ENCODE data around the gene SLC34A2. TPM values are rescaled to one million over a fixed set of nuclear protein-coding genes. Genes with fewer than 3 reads are reported as not detected.
"Not testable (repeated sequence)": the region's sequence is repeated elsewhere in the genome, so short reads cannot be mapped to it uniquely, and the experiment has no call there.

Gene SLC34A2
- total RNA-seq (under 1 TPM; 0.20 to 0.77 TPM), polyA plus RNA-seq (ENCODE audit: insufficient read length in 2 of 2) (1 to 10 TPM in 1 of 2 donors, under 1 TPM in 1; 0.38 to 1.1 TPM)
- long read RNA-seq, donor 1, result 0 reads
- long read RNA-seq, donor 2, result 0 reads
- long read RNA-seq, donor 3, result 0 reads
- long read RNA-seq, donor 4, full-length matches to known transcripts, result 26 of 172 reads
- long read RNA-seq, donor 4, partial matches to known transcripts, result 146 of 172 reads
- long read RNA-seq, donor 4, other reads (novel, unspliced or antisense), result 0 of 172 reads

- Histone ChIP-seq H3K4me1 (ENCODE audit: control insufficient read depth, insufficient read depth, low read length) (peaks cover 21% of the 10 kb centered on the region), H3K36me3 (ENCODE audit: control insufficient read depth, insufficient read depth, low read length) (no peaks in the 10 kb centered on the region), H3K9me3 (ENCODE audit: control insufficient read depth, insufficient read depth, low read length) (no peaks in the 10 kb centered on the region), H3K27ac (ENCODE audit: low read depth, low read length) (no peak within 1 kb of the TSS), H3K27me3 (ENCODE audit: control insufficient read depth, insufficient read depth, low read length) (peaks cover 44% of the 10 kb centered on the region), H3K4me3 (ENCODE audit: low read depth, low read length) (peak within 1 kb of the TSS; percentile 26)
- peak in 1 of 6 donors; percentile 23 for DNase-seq (ENCODE audit: low read depth in 4 of 6, low spot score in 6 of 6)
- WGBS (ENCODE audit: insufficient coverage), result 8% methylated on average over 71 of the region's 71 CpGs
These were observed at the start of gene SLC34A2 for GRCh38 chr4:25654971-25655963. Gene SLC34A2, plus strand, starts transcription at chr4:25655851. Its CDS starts 6,650 bp downstream, at chr4:25662501.

DNA sequence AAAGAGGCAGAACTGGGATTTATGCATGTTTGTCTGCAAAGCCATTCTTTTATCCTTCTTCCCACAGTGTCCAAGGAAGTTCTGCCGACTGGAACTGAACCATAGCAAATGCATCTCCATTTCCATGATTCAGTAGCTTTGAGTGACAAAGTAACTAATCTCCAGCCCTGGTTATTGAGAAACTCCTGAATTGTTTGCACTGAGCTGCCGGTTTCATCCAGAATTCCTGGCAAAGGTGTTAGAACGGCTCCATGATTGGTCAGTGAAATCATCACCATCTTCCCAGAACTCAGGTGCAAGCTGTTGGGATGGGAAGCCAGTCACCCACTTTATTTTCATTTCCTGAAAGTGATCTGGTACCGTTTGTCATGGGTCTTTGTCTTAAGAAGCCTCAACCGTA lies 47.0 kb upstream of the SLC34A2 start:
- WGBS (ENCODE audit: insufficient coverage), result 81% methylated on average over 5 of the region's 5 CpGs
- no peaks in the 10 kb centered on the region for H3K27me3 ChIP-seq (ENCODE audit: control insufficient read depth, insufficient read depth, low read length)
- H3K9me3 ChIP-seq (ENCODE audit: control insufficient read depth, insufficient read depth, low read length), result no peaks in the 10 kb centered on the region
- no peak for DNase-seq (ENCODE audit: low read depth in 4 of 6, low spot score in 6 of 6)
- no peak overlapping the region for H3K27ac ChIP-seq (ENCODE audit: low read depth, low read length)
- H3K36me3 ChIP-seq (ENCODE audit: control insufficient read depth, insufficient read depth, low read length), result no peaks in the 10 kb centered on the region
- no peaks in the 10 kb centered on the region for H3K4me1 ChIP-seq (ENCODE audit: control insufficient read depth, insufficient read depth, low read length)
- no peak overlapping the region for H3K4me3 ChIP-seq (ENCODE audit: low read depth, low read length)

- no peak overlapping the region for H3K27ac ChIP-seq (ENCODE audit: low read depth, low read length)
- DNase-seq (ENCODE audit: low read depth in 4 of 6, low spot score in 6 of 6), result no peak
- H3K9me3 ChIP-seq (ENCODE audit: control insufficient read depth, insufficient read depth, low read length), result no peaks in the 10 kb centered on the region
- no peaks in the 10 kb centered on the region for H3K27me3 ChIP-seq (ENCODE audit: control insufficient read depth, insufficient read depth, low read length)
- 44% methylated on average over 2 of the region's 5 CpGs for whole genome bisulfite sequencing (ENCODE audit: insufficient coverage)
- no peaks in the 10 kb centered on the region for H3K36me3 ChIP-seq (ENCODE audit: control insufficient read depth, insufficient read depth, low read length)
- no peaks in the 10 kb centered on the region for H3K4me1 ChIP-seq (ENCODE audit: control insufficient read depth, insufficient read depth, low read length)
- H3K4me3 ChIP-seq (ENCODE audit: low read depth, low read length), result no peak overlapping the region
These were observed 45.7 kb upstream of the SLC34A2 start for GRCh38 chr4:25609976-25610375.

- H3K36me3 ChIP-seq (ENCODE audit: control insufficient read depth, insufficient read depth, low read length); H3K4me1 ChIP-seq (ENCODE audit: control insufficient read depth, insufficient read depth, low read length); H3K4me3 ChIP-seq (ENCODE audit: low read depth, low read length); DNase-seq (ENCODE audit: low read depth in 4 of 6, low spot score in 6 of 6); H3K9me3 ChIP-seq (ENCODE audit: control insufficient read depth, insufficient read depth, low read length); H3K27me3 ChIP-seq (ENCODE audit: control insufficient read depth, insufficient read depth, low read length); H3K27ac ChIP-seq (ENCODE audit: low read depth, low read length): not testable (repeated sequence)
- WGBS (ENCODE audit: insufficient coverage), result 89% methylated on average over 5 of the region's 9 CpGs
These were observed 42.0 kb upstream of the SLC34A2 start for GRCh38 chr4:25613613-25614012.

DNA sequence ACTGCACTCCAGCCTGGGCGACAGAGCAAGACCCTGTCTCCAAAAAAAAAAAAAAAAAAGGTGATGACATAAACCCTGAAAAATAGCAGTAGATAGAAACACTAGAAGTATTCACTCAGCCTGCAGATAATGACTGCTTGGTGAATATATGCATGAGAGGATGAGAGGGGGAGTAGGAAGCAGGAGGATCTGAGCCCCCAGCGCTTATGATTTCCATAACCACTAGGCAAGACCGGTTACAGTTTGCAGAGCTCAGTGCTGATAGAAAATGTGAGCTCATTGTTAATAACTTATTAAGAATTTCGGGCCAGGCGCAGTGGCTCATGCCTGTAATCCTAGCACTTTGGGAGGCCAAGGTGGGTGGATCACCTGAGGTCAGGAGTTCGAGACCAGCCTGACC lies 40.8 kb upstream of the SLC34A2 start:
- H3K27me3 ChIP-seq (ENCODE audit: control insufficient read depth, insufficient read depth, low read length), result no peaks in the 10 kb centered on the region
- 93% methylated on average over 3 of the region's 6 CpGs for WGBS (ENCODE audit: insufficient coverage)
- H3K27ac ChIP-seq (ENCODE audit: low read depth, low read length), result no peak overlapping the region
- H3K36me3 ChIP-seq (ENCODE audit: control insufficient read depth, insufficient read depth, low read length), result no peaks in the 10 kb centered on the region
- no peak for DNase-seq (ENCODE audit: low read depth in 4 of 6, low spot score in 6 of 6)
- H3K9me3 ChIP-seq (ENCODE audit: control insufficient read depth, insufficient read depth, low read length), result no peaks in the 10 kb centered on the region
- H3K4me3 ChIP-seq (ENCODE audit: low read depth, low read length), result no peak overlapping the region
- H3K4me1 ChIP-seq (ENCODE audit: control insufficient read depth, insufficient read depth, low read length), result no peaks in the 10 kb centered on the region

- Histone ChIP-seq H3K4me1 (ENCODE audit: control insufficient read depth, insufficient read depth, low read length) (peaks cover 5% of the 10 kb centered on the region), H3K27ac (ENCODE audit: low read depth, low read length) (no peak overlapping the region), H3K9me3 (ENCODE audit: control insufficient read depth, insufficient read depth, low read length) (no peaks in the 10 kb centered on the region), H3K4me3 (ENCODE audit: low read depth, low read length) (no peak overlapping the region), H3K27me3 (ENCODE audit: control insufficient read depth, insufficient read depth, low read length) (no peaks in the 10 kb centered on the region), H3K36me3 (ENCODE audit: control insufficient read depth, insufficient read depth, low read length) (no peaks in the 10 kb centered on the region)
- peak in 1 of 6 donors; percentile 20 for DNase-seq (ENCODE audit: low read depth in 4 of 6, low spot score in 6 of 6)
- 5% methylated on average over 3 of the region's 15 CpGs for WGBS (ENCODE audit: insufficient coverage)
These were observed 34.4 kb upstream of the SLC34A2 start for GRCh38 chr4:25621027-25621930.

- Histone ChIP-seq H3K36me3 (ENCODE audit: control insufficient read depth, insufficient read depth, low read length) (no peaks in the 10 kb centered on the region), H3K4me3 (ENCODE audit: low read depth, low read length) (no peak overlapping the region), H3K9me3 (ENCODE audit: control insufficient read depth, insufficient read depth, low read length) (no peaks in the 10 kb centered on the region), H3K27ac (ENCODE audit: low read depth, low read length) (no peak overlapping the region), H3K4me1 (ENCODE audit: control insufficient read depth, insufficient read depth, low read length) (peaks cover 5% of the 10 kb centered on the region), H3K27me3 (ENCODE audit: control insufficient read depth, insufficient read depth, low read length) (no peaks in the 10 kb centered on the region)
- DNase-seq (ENCODE audit: low read depth in 4 of 6, low spot score in 6 of 6), result peak in 2 of 6 donors; percentile 36 to 49
- no CpG with 5 or more reads among the region's 1 CpG for WGBS (ENCODE audit: insufficient coverage)
These were observed 31.0 kb upstream of the SLC34A2 start for GRCh38 chr4:25624616-25625015.

- H3K36me3 ChIP-seq (ENCODE audit: control insufficient read depth, insufficient read depth, low read length), result no peaks in the 10 kb centered on the region
- 100% methylated on average over 1 of the region's 2 CpGs for WGBS (ENCODE audit: insufficient coverage)
- no peaks in the 10 kb centered on the region for H3K27me3 ChIP-seq (ENCODE audit: control insufficient read depth, insufficient read depth, low read length)
- no peak overlapping the region for H3K4me3 ChIP-seq (ENCODE audit: low read depth, low read length)
- no peak overlapping the region for H3K27ac ChIP-seq (ENCODE audit: low read depth, low read length)
- no peak for DNase-seq (ENCODE audit: low read depth in 4 of 6, low spot score in 6 of 6)
- H3K4me1 ChIP-seq (ENCODE audit: control insufficient read depth, insufficient read depth, low read length), result no peaks in the 10 kb centered on the region
- no peaks in the 10 kb centered on the region for H3K9me3 ChIP-seq (ENCODE audit: control insufficient read depth, insufficient read depth, low read length)
These were observed 27.2 kb upstream of the SLC34A2 start for GRCh38 chr4:25628451-25628850.

DNA sequence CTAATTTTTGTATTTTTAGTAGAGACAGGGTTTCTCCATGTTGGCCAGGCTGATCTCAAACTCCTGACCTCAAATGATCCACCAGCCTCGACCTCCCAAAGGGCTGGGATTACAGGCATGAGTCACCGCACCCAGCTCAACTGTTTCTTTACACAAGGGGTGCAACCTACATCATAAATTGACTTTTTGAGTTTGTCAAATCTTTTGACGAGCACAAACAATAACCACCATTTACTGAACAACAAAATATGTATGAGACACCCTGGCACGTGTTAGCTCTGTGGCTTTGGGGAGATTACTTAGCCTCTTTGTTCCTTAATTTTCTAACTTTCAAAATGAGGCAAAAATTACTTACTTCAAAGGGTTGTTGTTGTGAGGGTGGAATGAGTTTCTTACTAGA lies 23.5 kb upstream of the SLC34A2 start:
- Histone ChIP-seq H3K36me3 (ENCODE audit: control insufficient read depth, insufficient read depth, low read length) (no peaks in the 10 kb centered on the region), H3K4me1 (ENCODE audit: control insufficient read depth, insufficient read depth, low read length) (no peaks in the 10 kb centered on the region), H3K27ac (ENCODE audit: low read depth, low read length) (no peak overlapping the region), H3K27me3 (ENCODE audit: control insufficient read depth, insufficient read depth, low read length) (no peaks in the 10 kb centered on the region), H3K9me3 (ENCODE audit: control insufficient read depth, insufficient read depth, low read length) (no peaks in the 10 kb centered on the region), H3K4me3 (ENCODE audit: low read depth, low read length) (no peak overlapping the region)
- DNase-seq (ENCODE audit: low read depth in 4 of 6, low spot score in 6 of 6), result no peak
- 83% methylated on average over 2 of the region's 4 CpGs for WGBS (ENCODE audit: insufficient coverage)
